HG02943 (cell line): ENCODE data around the gene TLR8.
A peak's percentile ranks its signal among the peaks of the same experiment; 100 is the strongest.
"Not testable (repeated sequence)": the region's sequence is repeated elsewhere in the genome, so short reads cannot be mapped to it uniquely, and the experiment has no call there.

Experiments
- ATAC-seq: cut with Tn5 transposase; IDR thresholded peaks from one replicate; pipeline ENCODE4 v1.9.1; 2021; ENCODE audit warnings: mild to moderate bottlenecking, low read depth, moderate library complexity; ENCODE audit not compliant: unreplicated experiment

TLR8 gene

DNA sequence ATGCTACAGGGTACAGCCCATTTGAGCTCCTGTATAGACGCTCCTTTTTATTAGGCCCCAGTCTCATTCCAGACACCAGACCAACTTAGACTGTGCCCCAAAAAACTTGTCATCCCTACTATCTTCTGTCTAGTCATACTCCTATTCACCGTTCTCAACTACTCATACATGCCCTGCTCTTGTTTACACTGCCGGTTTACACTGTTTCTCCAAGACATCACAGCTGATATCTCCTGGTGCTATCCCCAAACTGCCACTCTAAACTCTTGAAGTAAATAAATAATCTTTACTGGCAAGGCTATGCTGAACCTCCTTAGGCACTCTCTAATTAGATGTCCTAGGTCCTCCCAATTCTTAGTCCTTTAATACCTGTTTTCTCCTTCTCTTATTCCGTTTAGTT, 38.0 kb downstream of the TLR8 start:
- not testable (repeated sequence) for ATAC-seq

DNA sequence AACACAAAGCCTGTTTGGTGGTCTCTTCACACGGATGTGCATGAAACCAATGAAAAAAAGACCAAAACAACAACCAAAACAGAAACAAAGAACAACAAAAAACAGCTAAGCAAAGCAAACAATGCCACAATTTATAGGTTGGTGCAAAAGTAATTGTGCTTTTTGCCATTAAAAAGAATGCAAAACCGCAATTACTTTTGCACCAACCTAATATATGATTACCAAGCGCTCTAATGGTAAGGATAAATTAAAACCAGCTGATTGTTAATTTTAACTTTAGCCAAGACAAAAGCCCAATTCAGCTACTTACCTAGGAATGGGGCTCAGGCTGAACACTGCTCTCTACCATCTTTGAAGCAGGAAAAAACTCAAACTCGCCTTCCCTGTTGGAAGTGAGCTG, 39.1 kb downstream of the TLR8 start:
- ATAC-seq: no peak

DNA sequence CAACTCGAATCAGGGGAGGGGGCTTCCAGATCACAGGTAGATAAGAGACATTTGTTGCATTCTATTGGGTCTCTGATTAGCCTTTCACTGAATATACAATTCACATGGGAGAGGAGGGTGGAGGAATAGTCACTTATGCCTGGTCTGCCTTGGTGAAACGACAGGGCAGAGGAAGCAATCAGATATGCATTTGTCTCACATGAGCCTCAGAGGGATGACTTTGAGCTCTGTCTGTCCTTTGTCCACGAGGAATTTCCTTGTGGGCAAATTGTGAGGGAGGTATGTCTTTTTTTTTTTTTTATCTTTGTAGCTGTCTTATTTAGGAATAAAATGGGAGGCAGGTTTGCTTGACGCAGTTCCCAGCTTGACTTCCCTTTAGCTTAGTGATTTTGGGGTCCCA, 40.0 kb downstream of the TLR8 start:
- no peak for ATAC-seq

DNA sequence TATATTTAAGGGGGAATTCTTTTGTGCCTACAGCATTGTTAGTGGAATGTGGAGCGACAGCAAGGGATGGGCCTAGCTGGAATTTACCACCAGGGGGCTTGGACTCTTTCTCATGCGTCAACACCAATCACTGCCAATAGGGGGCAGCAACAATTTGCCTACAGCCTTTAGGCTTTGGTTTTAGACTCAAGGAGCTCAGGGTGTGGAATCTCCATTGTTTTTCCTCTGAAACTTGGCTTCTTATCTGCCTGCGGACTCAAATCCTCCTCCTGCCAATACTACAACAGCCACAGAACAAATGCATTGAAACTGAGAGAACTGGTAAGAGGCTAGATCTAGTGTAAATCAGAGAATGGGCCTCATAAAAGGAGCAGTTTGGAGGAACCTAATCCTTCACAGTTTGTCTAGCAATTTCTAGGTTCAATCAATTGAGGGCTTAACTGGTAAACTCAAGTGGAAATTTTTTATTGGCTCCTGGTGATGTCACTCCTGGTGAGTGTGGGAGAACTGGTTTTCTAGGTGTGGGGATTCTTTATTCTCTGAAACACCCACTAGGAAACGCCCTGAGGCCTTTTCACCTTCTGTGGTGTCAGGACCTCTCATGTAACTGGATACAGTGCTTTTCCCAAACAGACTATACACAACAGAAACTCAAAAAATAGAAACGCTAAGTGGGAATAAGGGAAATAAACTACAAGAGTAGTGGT, 40.6 kb downstream of the TLR8 start:
- no peak for ATAC-seq

DNA sequence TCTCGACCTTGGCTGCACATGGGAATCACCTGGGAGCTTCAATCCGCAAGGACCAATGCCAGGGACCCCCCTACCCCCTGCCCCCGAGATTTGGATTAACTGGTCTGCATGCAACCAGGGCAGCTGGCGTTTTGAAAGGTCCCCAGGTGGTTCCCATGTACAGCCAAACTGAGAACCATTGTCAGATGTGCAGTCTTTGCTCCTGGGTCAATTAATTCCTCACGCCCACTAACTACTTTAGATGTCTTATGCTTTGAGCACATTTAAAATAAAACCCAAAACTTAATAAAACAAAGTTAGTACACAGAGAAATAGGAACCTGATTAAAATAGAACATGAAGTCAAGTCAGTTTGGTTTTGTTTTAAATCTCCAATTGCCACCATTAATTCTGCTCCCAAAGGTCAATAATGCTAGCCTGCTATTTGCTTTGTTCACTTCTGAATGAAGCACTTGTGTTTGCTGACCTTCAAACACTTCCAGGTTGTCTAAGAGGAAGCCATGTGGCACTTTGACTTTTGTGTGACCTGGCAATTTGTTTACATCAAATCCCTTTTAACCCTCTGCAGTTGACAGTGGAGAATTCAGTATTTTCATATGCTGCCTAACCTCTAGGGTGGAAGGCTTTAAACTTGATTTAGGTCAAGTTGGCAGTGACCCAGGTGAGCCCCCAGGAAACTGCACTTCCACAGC, 41.3 kb downstream of the TLR8 start:
- ATAC-seq: no peak

DNA sequence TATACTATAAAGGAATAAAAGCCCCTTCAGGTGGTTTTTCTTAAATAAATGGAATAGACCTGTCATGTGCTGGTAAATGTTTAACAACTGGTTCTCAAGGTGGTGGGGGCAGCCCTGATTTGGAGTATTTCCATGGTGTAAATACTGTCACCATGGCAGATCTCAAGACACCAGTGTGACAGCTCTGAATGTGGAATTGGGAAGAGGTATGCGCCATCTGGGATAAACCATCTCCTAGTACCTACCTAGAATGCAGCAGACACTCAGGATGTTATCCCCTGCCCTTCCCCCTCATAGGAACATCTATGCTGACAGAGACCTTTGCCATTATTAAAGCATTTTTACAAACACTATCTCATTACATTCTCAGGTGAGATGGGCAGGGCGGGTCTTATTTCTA, 42.1 kb downstream of the TLR8 start:
- no peak for ATAC-seq

DNA sequence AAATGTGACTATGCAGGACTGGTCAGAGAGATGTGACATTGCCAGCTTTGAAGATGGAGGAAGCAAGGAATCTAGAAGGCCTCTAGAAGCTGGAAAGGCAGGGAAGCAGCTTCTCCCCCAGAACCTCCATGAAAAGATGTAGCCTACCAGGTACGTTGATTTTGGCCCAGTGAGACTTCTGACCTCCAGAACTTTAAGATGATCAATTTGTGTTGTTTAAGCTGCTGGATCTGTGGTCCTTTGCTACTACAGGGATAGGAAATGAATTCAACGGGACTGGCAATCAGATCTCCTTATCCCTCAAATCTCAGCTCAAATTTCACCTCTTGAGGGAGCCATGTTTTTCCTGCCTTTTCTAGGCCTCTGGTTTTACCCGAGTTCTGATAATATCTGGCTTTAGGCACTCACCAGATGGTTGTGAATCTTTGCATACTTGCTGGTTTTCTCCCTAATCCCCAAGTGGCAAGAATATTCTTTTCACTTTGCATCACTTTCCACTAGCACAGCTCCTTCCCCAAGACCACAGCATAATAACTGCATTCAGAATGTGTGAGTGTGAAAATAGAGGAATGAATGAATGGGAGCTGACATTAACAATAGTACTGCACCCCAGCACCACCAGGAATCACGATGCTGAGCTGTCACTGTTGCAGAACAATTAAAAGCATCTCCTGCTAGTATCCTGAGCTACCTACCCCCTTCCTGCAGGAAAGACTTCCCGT, 42.9 kb downstream of the TLR8 start:
- ATAC-seq: no peak

DNA sequence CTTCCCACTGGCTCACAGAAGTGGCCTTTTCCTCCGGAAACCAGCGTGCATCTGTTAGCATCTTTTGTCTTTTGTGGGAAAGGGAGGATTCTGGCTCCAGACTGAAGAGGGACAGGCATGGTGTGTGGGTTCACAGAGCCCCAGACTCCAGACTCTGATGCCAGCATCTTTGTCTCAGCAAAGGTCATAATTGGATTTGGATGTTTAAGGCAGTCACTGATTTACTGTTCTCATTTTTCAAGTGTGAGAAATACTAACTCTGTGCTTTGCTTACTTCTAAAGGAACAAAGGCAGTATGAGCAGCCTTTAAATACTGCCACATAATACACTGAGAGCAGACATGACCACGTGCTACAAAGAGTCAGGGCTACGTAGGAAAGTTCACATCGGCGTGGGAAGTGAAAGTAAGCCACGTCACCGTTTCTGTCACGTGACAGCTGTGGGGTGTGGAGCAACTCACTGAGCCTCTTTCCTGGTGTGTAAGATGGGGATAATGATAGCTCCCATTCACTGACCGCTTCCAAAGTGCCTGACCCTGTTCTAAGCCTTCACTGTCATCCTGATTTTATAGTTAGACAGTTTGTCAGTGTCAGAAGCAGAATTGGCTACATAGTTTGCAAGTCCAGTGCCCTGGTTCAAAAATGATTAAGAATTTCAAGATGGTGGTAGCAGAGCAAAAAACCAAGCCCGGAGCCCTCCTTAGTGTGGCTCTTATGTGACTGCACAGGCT, 43.7 kb downstream of the TLR8 start:
- ATAC-seq: peak; percentile 59

DNA sequence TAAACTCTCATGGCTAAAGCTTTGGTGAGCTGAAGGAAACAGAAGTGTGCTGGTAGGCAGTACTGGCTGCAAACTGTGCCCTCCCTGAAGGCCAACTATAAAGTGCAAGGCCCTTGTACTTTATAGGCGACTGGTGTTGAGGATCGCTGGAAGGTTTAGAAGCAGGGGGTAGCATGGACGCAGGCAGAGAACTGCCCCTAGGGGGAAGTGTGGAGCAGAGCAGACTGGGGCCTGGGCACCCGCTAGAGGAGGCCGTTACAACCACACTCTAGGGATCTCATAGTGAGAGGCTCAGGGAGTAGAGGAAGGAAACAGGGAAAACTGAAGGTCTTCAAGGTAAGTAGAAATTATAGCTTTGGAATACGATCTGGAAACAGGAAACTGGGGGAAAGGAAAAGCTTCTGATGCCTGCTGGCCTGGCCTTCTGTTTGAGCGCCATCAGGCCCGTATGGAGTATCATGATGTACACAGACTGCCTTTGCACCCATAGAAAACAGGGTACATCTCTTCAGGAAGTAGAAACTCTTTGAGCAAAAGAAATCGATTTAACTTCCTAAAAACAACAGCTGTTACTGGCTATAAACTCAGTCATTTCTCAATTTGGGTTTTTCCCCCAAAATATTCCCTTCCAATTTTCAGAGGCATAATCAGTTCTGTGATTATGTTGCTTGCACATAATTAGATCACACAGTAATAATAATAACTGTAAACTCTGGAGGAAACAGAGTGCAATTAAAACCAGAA, 44.6 kb downstream of the TLR8 start:
- no peak for ATAC-seq

DNA sequence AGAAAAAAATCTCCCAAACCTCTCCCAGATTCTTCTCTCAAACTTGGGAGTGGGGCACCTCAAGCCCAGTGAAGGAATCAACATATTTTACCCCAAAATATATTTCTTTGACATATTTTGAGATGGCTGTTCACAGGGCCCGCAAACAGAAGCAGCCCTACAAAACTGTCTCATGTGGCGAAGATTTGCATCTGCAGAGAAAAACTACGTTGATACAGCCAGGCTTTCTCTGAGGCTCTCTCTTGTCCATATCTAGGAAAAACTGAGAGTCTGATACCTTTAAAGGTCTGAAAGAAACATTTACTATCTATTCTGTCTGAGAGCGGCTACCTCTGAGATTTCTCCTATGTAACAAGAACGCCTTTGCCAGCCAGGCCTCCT, 45.2 kb downstream of the TLR8 start:
- ATAC-seq: no peak

DNA sequence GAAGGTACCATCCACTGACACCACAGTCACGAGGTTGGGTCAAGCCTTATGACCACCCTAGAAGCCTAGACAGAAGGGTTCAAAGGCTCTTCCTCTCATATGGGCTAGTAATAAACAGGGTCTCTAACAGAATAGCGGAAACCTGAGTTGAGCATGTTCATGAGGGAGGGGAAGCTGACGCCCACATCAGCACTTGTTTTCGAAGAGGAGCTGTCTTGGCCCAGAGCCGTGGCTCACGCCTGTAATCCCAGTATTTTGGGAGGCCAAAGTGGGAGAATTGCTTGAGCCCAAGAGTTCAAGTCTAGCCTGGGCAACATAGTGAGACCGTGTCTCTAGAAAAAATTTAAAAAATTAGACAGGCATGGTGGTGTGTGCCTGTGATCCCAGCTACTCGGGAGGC, 47.0 kb downstream of the TLR8 start:
- no peak for ATAC-seq

DNA sequence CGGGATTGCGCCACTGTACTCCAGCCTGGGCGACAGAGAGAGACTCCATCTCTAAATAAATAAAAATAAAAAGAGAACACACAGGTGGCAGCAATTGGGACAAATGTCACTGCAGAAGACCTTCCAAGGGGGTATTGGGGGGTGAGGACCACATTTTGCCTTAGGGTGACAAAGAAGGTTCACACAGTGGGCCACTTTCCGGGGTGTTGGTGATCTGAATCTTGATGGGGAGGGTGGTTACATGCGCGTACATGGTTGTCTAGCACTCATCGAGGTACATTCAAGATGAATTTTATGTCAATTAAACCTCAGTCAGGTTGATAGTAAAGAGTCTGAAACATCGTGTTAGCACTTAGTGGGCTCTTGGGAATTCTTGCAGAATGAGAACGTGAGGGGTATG, 48.0 kb downstream of the TLR8 start:
- no peak for ATAC-seq

DNA sequence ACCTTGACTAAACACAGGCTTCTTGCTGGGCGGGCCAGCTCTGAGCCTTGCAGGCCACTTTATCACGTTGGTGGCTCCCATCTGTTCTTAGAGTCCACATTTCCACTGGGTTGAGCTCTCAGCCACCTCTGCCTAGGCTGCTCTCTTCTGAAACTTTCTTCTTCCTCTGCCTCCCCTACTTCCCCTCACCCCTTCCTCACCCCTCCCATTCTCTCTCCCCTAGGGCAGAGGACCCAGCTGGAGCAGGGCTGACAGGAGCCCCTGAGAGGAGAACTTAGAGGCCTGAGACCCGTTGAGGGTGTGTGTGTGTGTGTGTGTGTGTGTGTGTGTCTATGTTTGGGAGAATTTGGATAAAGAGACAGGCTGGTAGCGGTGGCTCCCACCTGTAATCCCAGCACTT, 48.6 kb downstream of the TLR8 start:
- no peak for ATAC-seq

DNA sequence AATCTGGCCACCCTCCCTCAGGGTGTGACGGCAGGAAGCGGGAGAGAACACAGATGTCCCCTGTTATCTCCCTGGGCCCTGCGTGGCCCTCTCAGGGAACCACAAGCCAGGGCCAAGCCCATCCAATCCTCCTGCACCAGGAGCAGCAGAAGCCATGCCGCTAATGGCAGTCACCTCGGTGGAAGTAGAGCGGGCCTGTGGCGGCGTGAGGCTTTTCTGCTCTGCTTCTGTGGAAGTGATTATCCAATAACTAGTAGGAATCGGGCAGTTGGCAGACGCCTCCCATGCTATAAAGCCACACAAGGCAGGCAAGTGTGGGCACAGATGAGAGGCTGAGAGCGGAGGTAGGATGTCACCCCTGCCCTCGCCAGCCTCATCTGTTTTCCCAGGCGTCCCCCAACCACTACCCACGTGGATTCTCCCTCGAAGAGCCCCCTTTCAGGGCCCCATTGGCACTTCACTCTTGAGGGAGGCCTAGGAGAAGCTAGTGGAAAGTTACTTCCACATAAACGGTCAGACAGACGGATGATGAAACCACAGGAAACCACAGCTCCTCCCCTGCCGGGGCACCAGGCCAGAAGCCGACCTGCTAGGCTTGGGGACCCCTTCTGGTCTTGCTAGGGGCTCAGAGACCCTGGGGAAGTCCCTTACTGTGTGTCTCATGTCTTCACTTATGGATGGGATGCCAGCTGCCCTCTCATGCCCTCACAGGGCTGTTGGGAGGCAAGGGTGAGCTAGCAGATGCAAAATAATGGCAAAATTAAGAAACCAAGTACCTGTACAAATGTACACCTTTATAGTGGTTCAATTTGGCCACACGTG, 49.7 kb downstream of the TLR8 start:
- ATAC-seq: peak; percentile 37

DNA sequence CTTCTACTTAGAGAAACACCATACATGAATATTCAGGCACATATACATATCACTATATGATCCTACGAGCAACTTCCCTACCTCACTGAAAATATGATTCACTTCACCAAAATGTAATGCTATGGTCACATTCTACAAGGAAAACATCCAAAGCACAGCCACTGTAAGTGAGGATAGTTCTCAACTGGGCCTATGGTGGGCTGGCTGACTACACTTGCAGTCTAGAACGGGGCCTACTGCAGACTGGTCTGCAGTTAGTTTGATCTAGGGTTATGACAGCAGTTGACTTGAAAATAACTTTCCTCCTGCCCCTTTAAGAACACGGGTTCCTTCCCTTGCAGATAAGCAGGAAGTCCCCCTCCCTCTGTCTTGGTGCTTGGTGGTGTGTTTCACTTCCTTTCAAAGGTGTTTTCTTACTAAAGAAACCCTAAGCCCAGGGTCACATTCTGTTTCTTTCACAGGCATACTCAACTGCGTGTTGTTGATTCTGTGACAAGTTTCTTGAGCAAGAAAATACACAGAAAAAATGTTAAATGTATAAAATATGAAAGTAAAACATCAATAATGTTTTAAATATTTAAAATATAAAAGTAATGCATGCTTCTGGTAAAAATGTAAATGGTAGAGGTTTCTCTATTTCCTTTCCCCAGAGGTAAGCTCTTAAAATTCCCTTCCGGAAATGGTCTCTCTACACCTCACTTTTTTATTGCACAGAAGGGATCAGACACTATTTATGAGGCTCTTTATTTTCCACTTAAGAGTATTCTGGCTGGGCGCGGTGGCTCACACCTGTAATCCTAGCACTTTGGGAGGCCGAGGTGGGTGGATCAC, 50.5 kb downstream of the TLR8 start:
- peak; percentile 87 for ATAC-seq

DNA sequence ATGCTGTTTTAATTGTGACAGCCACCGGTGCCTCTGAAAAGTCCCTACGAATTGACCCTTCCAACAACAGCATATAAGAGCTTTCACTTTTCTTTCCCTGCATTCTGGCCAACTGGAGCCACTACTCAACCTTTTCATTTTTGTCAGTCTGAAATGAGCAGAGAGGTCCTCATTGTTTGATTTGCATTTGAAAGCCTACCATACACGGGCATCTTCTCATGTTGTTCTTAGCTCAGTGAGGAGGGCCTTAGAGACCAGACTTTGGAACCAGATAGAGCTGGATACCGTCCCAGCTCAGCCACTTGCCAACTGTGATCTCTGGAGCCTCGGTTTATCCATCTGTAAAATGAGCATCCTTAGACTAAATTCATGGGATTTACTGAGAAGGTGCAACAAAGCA, 51.6 kb downstream of the TLR8 start:
- no peak for ATAC-seq

DNA sequence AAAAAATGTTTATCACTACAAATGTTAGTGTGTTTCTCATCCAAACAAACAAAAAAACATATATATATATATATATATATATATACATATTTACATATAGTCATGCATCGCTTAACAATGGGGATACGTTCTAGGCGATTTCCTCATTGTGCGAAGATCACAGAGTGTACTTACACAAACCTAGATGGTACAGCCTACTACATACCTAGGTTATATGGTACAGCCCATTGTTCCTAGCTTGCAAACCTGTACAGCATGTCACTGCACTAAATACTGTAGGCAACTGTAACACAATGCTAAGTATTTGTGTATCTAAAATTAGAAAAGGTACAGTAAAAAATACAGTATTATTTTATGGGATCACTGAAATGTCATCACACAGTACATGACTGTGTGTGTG, 52.0 kb downstream of the TLR8 start:
- ATAC-seq: no peak

DNA sequence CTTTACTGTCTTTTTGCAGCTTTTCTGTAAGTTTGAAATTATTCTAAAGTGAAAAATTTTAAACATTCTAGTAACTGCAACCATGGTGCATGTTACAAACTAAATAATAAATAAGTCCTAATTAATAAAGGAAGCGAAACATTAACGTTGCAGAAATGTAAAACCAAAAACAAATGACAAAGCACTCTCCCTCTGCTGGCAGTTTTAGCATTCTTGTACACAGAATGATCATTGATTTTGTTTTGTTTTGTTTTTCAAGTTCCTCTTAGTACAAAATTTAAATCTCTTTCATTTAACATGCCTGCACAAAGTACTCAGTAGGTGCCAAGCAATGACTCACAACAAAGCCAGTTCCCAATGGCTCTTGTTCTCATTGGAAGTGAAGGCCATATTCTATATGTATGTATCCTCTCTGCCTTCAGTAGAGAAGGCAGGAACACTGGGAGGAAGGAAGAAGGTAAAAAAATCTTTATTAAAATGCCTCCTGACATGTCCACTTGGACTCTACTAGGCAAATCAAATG, 54.8 kb downstream of the TLR8 start:
- ATAC-seq: no peak
